KMS-11 (cell line): ENCODE data around the gene CHST13.
A peak's percentile ranks its signal among the peaks of the same experiment; 100 is the strongest.

Experiments
- H2AFZ ChIP-seq: fragments of 200-600 bp; sonication (generic); 2 replicates; pipeline ENCODE4 v1.6.1; 2016; ENCODE audit warnings: antibody characterized with exemption, mixed run types, low read depth
- H3K27ac ChIP-seq: fragments of 200-600 bp; sonication (generic); 2 replicates; pipeline ENCODE4 v1.6.1; 2016; ENCODE audit warnings: mild to moderate bottlenecking, mixed run types
- H3K27me3 ChIP-seq: fragments of 200-600 bp; sonication (generic); 2 replicates; pipeline ENCODE4 v1.6.1; 2017; ENCODE audit warnings: mild to moderate bottlenecking, low read depth, mixed run types, moderate library complexity; ENCODE audit not compliant: insufficient read depth
- H3K36me3 ChIP-seq: fragments of 200-600 bp; sonication (generic); 2 replicates; pipeline ENCODE4 v1.6.1; 2017; ENCODE audit warnings: mild to moderate bottlenecking, mixed run types; ENCODE audit not compliant: insufficient read depth
- H3K4me1 ChIP-seq: fragments of 200-600 bp; sonication (generic); 2 replicates; pipeline ENCODE4 v1.6.1; 2016; ENCODE audit warnings: mild to moderate bottlenecking, low read depth, mixed run types; ENCODE audit not compliant: poor library complexity, severe bottlenecking
- H3K4me2 ChIP-seq: fragments of 200-600 bp; sonication (generic); 2 replicates; pipeline ENCODE4 v1.7.0; 2016; ENCODE audit warnings: mild to moderate bottlenecking, mixed run types
- H3K4me3 ChIP-seq: fragments of 200-600 bp; sonication (generic); IDR thresholded peaks from 2 replicates; pipeline ENCODE4 v1.6.1; 2017; ENCODE audit warnings: low read depth, low read length, mixed read lengths; ENCODE audit not compliant: insufficient read depth
- H3K79me2 ChIP-seq: fragments of 200-600 bp; sonication (generic); 2 replicates; pipeline ENCODE4 v1.6.1; 2016; ENCODE audit warnings: low read depth, mixed run types; ENCODE audit not compliant: insufficient read depth
- H3K9ac ChIP-seq: fragments of 200-600 bp; sonication (generic); 2 replicates; pipeline ENCODE4 v1.6.1; 2016; ENCODE audit warnings: mild to moderate bottlenecking, mixed run types
- H4K20me1 ChIP-seq: fragments of 200-600 bp; sonication (generic); 2 replicates; pipeline ENCODE4 v1.6.1; 2016; ENCODE audit warnings: mild to moderate bottlenecking, mixed run types; ENCODE audit not compliant: insufficient read depth
- TF ChIP-seq, protein P1 (sequence below): fragments of 200-600 bp; sonication (generic); conservative IDR thresholded peaks from 2 replicates; pipeline ENCODE4 v1.6.1; 2017; ENCODE audit warnings: low read depth, mild to moderate bottlenecking, antibody characterized with exemption, low read length, moderate library complexity, mixed read lengths

CHST13 gene

DNA sequence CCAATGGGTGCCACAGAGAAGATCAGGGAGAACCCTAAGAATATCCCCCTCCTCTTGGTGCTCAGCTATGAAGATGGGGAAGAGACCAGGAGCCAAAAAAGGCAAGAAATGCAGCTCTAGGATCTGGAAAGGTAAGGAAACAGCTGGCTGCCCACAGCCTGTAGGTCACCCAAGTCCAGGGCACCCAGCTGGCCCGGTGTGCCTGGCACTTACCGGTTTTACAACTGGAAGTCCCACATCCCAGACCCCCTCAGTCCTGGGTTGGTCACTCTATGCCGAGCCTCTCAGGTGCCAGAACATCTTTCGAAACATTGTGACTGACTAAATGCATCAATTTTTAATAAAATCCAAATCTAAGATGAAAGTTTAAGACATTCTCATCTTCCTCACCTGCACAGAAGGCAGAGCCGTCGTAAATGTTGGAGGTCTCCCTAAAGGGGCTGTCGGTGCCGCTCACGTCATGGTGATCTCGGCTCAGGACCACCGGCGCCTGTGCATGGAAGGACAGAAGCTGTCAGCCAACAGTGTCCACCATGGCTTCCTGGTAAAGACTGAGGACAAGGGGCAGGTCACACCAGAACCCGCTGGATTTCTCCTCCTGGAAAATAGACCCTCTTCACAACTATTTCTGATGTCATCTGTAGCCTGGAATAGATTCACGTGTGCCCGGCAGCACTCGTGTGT, 34.9 kb upstream of the CHST13 start:
- H3K79me2 ChIP-seq: no peaks in the 10 kb centered on the region
- no peaks in the 10 kb centered on the region for H3K27me3 ChIP-seq
- TF ChIP-seq, protein P1, sequence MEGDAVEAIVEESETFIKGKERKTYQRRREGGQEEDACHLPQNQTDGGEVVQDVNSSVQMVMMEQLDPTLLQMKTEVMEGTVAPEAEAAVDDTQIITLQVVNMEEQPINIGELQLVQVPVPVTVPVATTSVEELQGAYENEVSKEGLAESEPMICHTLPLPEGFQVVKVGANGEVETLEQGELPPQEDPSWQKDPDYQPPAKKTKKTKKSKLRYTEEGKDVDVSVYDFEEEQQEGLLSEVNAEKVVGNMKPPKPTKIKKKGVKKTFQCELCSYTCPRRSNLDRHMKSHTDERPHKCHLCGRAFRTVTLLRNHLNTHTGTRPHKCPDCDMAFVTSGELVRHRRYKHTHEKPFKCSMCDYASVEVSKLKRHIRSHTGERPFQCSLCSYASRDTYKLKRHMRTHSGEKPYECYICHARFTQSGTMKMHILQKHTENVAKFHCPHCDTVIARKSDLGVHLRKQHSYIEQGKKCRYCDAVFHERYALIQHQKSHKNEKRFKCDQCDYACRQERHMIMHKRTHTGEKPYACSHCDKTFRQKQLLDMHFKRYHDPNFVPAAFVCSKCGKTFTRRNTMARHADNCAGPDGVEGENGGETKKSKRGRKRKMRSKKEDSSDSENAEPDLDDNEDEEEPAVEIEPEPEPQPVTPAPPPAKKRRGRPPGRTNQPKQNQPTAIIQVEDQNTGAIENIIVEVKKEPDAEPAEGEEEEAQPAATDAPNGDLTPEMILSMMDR: no peak
- no peak overlapping the region for H3K27ac ChIP-seq
- no peak overlapping the region for H2AFZ ChIP-seq
- H3K4me3 ChIP-seq: no peak overlapping the region
- H4K20me1 ChIP-seq: no peaks in the 10 kb centered on the region
- H3K36me3 ChIP-seq: no peaks in the 10 kb centered on the region
- H3K4me1 ChIP-seq: peaks cover 12% of the 10 kb centered on the region
- no peak overlapping the region for H3K9ac ChIP-seq
- no peak overlapping the region for H3K4me2 ChIP-seq

DNA sequence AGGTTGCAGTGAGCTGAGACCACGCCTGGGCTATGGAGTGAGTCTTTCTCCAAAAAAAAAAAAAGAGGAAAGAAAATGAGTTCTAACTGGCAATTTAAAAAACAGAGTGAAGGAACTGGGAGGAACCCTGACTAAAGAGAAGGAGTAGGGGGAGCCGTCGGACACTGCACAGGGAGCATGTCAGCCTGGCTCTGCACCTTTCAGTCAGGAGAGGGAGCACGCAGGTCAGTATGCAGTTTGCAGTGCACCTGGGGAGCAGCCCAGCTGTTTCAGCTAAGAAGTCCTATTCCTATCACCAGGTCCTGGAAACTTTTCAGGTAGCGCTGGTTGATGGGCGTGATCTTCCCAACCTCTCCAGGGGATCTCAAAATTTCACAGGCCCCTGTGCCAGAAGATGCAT, 33.3 kb upstream of the CHST13 start:
- Histone ChIP-seq H3K27me3 (no peaks in the 10 kb centered on the region), H3K4me1 (peaks cover 18% of the 10 kb centered on the region), H3K4me3 (no peak overlapping the region), H3K79me2 (no peaks in the 10 kb centered on the region), H2AFZ (no peak overlapping the region), H3K27ac (no peak overlapping the region), H3K4me2 (no peak overlapping the region), H3K9ac (no peak overlapping the region), H3K36me3 (no peaks in the 10 kb centered on the region), H4K20me1 (no peaks in the 10 kb centered on the region)
- TF ChIP-seq, protein P1: no peak

DNA sequence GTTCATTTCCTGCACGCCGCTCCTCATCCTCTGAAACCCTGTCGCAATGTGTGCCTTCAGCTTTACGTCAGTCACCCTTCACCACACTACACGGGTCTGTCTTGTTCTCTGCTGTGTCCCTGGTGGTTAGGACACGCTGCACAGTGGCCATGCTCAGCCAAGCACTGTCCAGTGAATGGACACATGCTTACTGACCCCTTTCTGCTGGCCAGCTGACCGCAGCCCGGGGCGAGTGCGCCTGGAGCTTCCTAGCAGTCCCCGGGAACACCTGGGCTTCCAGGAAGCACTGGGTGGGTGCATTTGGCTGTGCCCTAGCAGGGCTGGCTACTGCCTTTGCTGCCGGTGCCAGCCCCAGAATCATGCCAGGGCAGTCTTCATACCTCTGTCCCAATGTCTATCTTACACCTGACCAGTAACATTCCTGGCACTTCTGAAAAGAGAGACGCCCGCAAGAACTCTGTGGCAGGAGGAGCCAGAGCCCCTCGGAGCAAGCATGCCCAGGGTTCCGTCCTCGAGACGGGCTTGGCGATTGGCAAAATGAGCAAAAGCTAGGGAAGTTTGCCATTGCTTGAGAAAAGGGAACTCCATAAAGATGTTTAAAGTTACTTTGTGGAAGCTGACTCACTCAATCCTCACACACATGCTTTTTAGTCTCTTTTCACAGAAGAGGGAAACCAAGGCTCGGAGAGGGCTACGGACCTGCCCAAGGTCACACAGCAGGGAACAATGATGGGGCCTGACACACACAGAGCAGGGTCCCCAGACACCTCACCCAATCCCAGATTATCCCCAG, 32.5 kb upstream of the CHST13 start:
- TF ChIP-seq, protein P1: no peak
- no peak overlapping the region for H3K27ac ChIP-seq
- no peak overlapping the region for H3K4me3 ChIP-seq
- H3K27me3 ChIP-seq: no peaks in the 10 kb centered on the region
- H4K20me1 ChIP-seq: no peaks in the 10 kb centered on the region
- H3K4me2 ChIP-seq: no peak overlapping the region
- no peaks in the 10 kb centered on the region for H3K79me2 ChIP-seq
- H3K4me1 ChIP-seq: peaks cover 18% of the 10 kb centered on the region
- no peak overlapping the region for H2AFZ ChIP-seq
- H3K36me3 ChIP-seq: no peaks in the 10 kb centered on the region
- no peak overlapping the region for H3K9ac ChIP-seq

DNA sequence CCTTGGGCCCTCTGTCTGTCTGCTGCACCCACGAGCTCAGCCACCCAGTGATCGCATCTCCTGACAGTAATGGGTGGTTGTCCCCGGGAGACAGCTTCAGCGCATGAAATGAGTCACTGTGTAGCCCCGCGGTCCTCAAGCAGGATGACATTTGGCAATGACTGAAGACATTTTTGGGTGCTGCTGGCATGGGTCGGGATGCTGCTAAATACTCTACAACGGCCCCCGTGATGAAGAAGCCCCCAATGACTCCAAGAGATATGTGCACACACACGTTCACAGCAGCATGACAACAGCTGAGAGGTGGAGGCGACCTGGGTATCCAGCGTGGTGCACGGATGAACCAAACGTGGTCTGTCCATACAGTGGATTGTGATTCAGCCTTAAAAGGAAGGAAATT, 30.9 kb upstream of the CHST13 start:
- TF ChIP-seq, protein P1: no peak
- H3K36me3 ChIP-seq: no peaks in the 10 kb centered on the region
- no peaks in the 10 kb centered on the region for H3K27me3 ChIP-seq
- H3K4me3 ChIP-seq: no peak overlapping the region
- peaks cover 18% of the 10 kb centered on the region for H3K4me1 ChIP-seq
- H4K20me1 ChIP-seq: no peaks in the 10 kb centered on the region
- H3K79me2 ChIP-seq: no peaks in the 10 kb centered on the region
- 0 out of 2 replicates have a peak overlapping the region, but pooled peaks have one; percentile 56 for H2AFZ ChIP-seq
- no peak overlapping the region; the same call in 1 of the 2 replicates for H3K9ac ChIP-seq
- H3K27ac ChIP-seq: no peak overlapping the region; the same call in 1 of the 2 replicates
- H3K4me2 ChIP-seq: no peak overlapping the region
